ENCODE results near the gene CTSA. TPM values are rescaled to one million over a fixed set of nuclear protein-coding genes. Genes with fewer than 3 reads are reported as not detected.
"Not testable (repeated sequence)": the region's sequence is repeated elsewhere in the genome, so short reads cannot be mapped to it uniquely, and the experiment has no call there.

Gene CTSA
- total and polyA plus RNA-seq, 8 donors, result 68.7 to 268 (median 73.5) TPM

DNA sequence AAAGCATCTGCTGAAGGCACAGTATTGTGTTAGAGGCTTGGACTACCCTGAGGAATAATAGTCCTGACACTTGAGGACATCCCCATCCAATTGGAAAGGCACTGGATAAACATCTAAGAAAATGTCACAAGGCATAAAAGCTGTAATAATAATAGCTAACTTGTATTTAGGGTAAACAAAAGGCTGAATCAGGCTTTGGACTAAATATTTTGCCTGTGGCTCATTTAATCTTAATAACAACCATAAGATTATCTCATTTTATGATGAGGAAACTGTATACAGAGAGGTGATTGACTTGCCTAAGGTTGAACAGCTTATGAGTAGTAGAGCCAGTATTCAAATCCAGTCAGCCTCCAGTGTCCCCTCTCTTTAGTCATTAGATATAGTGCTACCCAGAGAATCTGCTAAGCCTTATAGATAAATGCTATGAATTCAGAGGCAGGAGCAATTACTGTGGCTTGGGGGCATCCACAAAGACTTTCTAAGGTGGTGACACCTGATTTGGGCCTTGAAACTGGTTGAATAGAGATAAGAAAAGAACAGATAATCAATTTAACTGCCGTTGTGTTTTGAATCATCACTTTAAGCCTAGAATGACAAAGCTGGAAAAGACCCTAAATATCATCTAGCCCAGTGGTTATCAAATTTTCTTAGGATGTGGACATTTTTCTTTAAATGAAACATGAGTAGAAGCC, 17.6 kb upstream of the CTSA start:
- no peak for ATAC-seq
- H3K36me3 ChIP-seq, result peaks cover 0 to 25% of the 10 kb centered on the region in 2 donors
- no peak overlapping the region for H3K27ac ChIP-seq
- no peaks in the 10 kb centered on the region for H3K4me1 ChIP-seq
- H3K9me3 ChIP-seq, result no peaks in the 10 kb centered on the region
- no peak for DNase-seq
- H3K27me3 ChIP-seq, result no peaks in the 10 kb centered on the region
- no peak overlapping the region for H3K4me3 ChIP-seq
- TF ChIP-seq, protein P1, sequence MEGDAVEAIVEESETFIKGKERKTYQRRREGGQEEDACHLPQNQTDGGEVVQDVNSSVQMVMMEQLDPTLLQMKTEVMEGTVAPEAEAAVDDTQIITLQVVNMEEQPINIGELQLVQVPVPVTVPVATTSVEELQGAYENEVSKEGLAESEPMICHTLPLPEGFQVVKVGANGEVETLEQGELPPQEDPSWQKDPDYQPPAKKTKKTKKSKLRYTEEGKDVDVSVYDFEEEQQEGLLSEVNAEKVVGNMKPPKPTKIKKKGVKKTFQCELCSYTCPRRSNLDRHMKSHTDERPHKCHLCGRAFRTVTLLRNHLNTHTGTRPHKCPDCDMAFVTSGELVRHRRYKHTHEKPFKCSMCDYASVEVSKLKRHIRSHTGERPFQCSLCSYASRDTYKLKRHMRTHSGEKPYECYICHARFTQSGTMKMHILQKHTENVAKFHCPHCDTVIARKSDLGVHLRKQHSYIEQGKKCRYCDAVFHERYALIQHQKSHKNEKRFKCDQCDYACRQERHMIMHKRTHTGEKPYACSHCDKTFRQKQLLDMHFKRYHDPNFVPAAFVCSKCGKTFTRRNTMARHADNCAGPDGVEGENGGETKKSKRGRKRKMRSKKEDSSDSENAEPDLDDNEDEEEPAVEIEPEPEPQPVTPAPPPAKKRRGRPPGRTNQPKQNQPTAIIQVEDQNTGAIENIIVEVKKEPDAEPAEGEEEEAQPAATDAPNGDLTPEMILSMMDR (IDR thresholded peaks at IDR 0.05), result no peak
- intact Hi-C loops (cut with DNase I), result no loop called here

DNA sequence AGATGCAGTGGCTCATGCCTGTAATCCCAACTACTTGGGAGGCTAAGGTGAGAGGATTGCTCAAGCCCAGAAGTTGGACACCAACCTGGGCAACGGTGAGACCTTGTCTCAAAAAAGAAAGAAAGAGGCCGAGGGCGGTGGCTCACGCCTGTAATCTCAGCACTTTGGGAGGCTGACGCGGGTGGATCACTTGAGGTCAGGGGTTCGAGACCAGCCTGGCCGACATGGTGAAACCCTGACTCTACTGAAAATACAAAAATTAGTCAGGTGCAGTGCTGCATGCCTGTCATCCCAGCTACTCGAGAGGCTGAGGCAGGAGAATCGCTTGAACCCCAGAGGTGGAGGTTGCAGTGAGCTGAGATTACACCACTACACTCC, 17.0 kb upstream of the CTSA start:
- H3K27ac ChIP-seq; H3K4me1 ChIP-seq; ATAC-seq; H3K27me3 ChIP-seq; H3K9me3 ChIP-seq; intact Hi-C loops (cut with DNase I); H3K4me3 ChIP-seq; DNase-seq: not testable (repeated sequence)
- H3K36me3 ChIP-seq, result peaks cover 0 to 30% of the 10 kb centered on the region in 2 donors

DNA sequence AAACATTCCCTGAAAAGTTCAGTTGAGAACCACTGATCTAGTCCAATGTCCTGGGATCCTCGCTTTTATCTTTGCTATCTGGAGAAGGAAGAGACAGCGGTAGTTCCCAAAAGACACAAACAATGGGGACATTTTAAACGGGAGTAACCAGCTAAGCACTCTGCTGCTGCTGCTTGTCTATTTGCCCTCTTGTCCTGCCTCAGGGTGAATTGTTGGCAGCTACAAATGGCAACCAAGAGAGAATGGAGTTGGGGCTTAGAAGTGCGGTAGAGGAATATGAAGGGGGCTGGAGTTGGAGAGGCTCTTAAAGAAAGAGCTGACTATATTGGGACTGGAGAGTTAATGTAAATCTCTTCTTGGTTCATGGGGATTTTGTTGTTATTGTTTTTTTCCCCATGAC, 16.6 kb upstream of the CTSA start:
- Histone ChIP-seq H3K9me3 (no peaks in the 10 kb centered on the region), H3K36me3 (peaks cover 0 to 32% of the 10 kb centered on the region in 2 donors), H3K27ac (no peak overlapping the region), H3K4me3 (no peak overlapping the region), H3K4me1 (no peaks in the 10 kb centered on the region), H3K27me3 (no peaks in the 10 kb centered on the region)
- ATAC-seq, result no peak
- no peak for DNase-seq
- intact Hi-C loops (cut with DNase I), result no loop called here
- TF ChIP-seq, protein P1 (IDR thresholded peaks at IDR 0.05), result no peak

DNA sequence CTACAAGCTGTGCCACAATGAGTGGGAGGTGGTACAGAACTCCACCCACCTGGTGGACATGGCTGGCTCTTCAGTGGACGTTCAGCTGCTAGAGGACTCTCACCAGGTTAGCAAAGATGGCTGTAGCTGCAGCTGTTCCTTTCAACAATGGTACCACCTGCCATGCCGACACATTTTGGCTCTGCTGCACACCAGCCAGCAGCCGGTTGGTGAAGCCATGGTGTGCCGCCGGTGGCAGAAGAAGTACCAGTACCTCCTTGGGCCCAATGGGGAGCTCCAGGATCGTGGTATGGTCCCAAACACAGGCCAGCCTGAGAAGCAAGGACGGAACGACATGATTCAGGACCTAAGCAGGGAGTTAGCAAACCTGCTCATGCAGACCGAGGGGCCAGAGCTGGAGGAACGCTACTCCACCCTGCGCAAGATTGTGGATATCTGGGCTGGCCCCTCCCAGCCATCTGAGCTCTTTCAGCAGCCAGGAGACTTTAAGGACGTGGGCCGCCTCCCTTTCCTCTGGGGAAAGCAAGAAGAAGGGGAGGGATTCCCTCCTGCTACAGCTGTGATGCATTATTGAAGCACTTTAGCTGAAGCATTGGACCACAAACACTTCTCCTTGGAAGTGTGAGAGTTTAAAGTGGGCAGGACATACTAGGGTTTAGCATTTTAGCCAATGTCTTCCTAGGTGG, 12.9 kb upstream of the CTSA start:
- Histone ChIP-seq H3K36me3 (peaks cover 0 to 35% of the 10 kb centered on the region in 2 donors), H3K4me3 (no peak overlapping the region), H3K27me3 (no peaks in the 10 kb centered on the region), H3K9me3 (no peaks in the 10 kb centered on the region), H3K27ac (no peak overlapping the region), H3K4me1 (peaks cover 6 to 22% of the 10 kb centered on the region in 2 donors)
- TF ChIP-seq, protein P1 (IDR thresholded peaks at IDR 0.05), result no peak
- intact Hi-C loops (cut with DNase I), result no loop called here
- DNase-seq (peak in 1 of 4 donors; percentile 20), ATAC-seq (no peak)

DNA sequence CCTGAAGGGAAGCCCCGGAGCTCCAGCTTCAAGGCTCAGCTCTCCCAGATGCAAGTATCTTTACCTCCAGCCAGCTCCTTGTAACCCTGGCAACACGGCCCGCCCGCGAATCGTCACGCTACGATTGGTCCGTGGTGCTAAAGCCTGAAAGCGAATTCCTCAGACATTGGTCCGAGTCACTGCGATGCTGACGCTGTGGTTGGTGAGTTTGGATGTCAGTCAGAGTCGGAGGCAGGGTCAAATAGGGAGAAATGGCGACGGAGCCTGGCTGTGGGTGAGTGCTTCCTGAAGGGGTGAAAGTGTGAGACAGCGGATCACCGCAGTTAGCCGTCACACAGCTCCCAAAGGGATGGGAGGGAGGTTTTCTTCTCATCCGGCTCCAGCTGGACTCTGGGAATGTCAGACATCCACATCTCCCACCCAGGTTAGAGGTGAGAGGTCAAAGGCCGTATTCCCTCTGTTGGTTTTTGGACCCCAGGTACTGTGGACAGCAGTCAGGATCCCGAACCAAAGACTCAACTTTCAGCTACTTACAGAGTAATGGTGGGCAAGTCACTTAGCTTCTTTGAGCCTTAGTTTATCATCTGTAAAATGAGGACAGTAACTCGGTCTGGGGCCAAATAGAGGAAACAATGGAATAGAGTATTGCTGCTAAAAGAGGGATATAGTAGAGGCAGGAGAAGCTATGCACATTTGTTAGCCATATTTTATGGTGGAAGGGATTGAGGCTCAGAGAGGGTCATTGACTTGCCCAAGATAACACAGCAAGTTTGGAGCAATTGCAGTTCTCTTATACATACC, 9.9 kb upstream of the CTSA start, which contains the start of gene ZSWIM1:
TSS of gene ZSWIM1 (plus strand) at position 240 of the 801 bp plus-strand sequence. CDS start 1,366 bp downstream, outside the sequence.
- peak within 1 kb of the TSS; percentile 74 to 75 for H3K27ac ChIP-seq
- no peaks in the 10 kb centered on the region for H3K27me3 ChIP-seq
- H3K4me3 ChIP-seq, result peak within 1 kb of the TSS; percentile 62 to 70
- intact Hi-C loops (cut with DNase I), result no loop called here
- H3K9me3 ChIP-seq, result no peaks in the 10 kb centered on the region
- DNase-seq (peak; percentile 98 to 100 (median 99)), ATAC-seq (peak; percentile 99)
- TF ChIP-seq, protein P1 (IDR thresholded peaks at IDR 0.05), result no peak
- peaks cover 0 to 42% of the 10 kb centered on the region in 2 donors for H3K36me3 ChIP-seq
- H3K4me1 ChIP-seq, result peaks cover 6 to 46% of the 10 kb centered on the region in 2 donors
